A673 (cell line): ENCODE data around the gene HIPK3. TPM values are rescaled to one million over a fixed set of nuclear protein-coding genes. Genes with fewer than 3 reads are reported as not detected.

Source experiments
- BruUV-seq: library from RNA; stranded (reverse); fragments of 400-500 nt; replicated peaks from 2 replicates; lab custom pipeline; 2021; lab: Mats Ljungman, UMichigan
- CTCF ChIA-PET: fragments of 300-600 bp; sonication (Branson Sonifier 250); formaldehyde crosslinking; loops from one replicate; lab custom pipeline; 2022; ENCODE audit warnings: antibody characterized with exemption; lab: Charles Lee
- POLR2A ChIA-PET: fragments of 300-600 bp; sonication (Branson Sonifier 250); formaldehyde crosslinking; loops from one replicate; lab custom pipeline; 2022; ENCODE audit warnings: antibody characterized with exemption; ENCODE audit not compliant: low non-redundant PET; lab: Charles Lee
- DNase-seq: peaks from one replicate; pipeline ENCODE4 v3.0.0-alpha.2; 2015; ENCODE audit warnings: low spot score
- H3K27ac ChIP-seq: fragments of 200-600 bp; sonication (generic); 2 replicates; pipeline ENCODE4 v1.5.1; 2016; ENCODE audit warnings: mixed run types, low read depth, mild to moderate bottlenecking, mixed read lengths, antibody characterized with exemption, low read length; ENCODE audit not compliant: poor library complexity, severe bottlenecking
- H3K27me3 ChIP-seq: fragments of 200-600 bp; sonication (generic); replicated peaks from 2 replicates; pipeline ENCODE4 v1.6.1; 2017; ENCODE audit warnings: mixed run types, low read depth, mild to moderate bottlenecking, mixed read lengths, antibody characterized with exemption, low read length; ENCODE audit not compliant: insufficient read depth, poor library complexity
- H3K36me3 ChIP-seq: fragments of 200-600 bp; sonication (generic); 2 replicates; pipeline ENCODE4 v1.6.1; 2016; ENCODE audit warnings: mixed run types, mild to moderate bottlenecking, mixed read lengths, antibody characterized with exemption, low read length; ENCODE audit not compliant: insufficient read depth, poor library complexity, severe bottlenecking
- H3K4me1 ChIP-seq: fragments of 200-600 bp; sonication (generic); 2 replicates; pipeline ENCODE4 v1.6.1; 2017; ENCODE audit warnings: mixed run types, mild to moderate bottlenecking, mixed read lengths, antibody characterized with exemption, low read length; ENCODE audit not compliant: insufficient read depth, poor library complexity, severe bottlenecking
- H3K4me3 ChIP-seq: fragments of 200-600 bp; sonication (generic); 2 replicates; pipeline ENCODE4 v1.5.1; 2016; ENCODE audit warnings: low read depth, mixed run types, mild to moderate bottlenecking, mixed read lengths, low read length; ENCODE audit not compliant: poor library complexity, severe bottlenecking
- H3K9me3 ChIP-seq: fragments of 200-600 bp; sonication (generic); 2 replicates; pipeline ENCODE4 v1.6.1; 2016; ENCODE audit warnings: mixed run types, low read depth, mild to moderate bottlenecking, mixed read lengths, antibody characterized with exemption, low read length; ENCODE audit not compliant: poor library complexity, severe bottlenecking
- EZH2 ChIP-seq: fragments of 200-600 bp; sonication (generic); IDR thresholded peaks from 2 replicates; pipeline ENCODE4 v1.6.1; 2017; ENCODE audit warnings: borderline replicate concordance, low read depth, mild to moderate bottlenecking, mixed read lengths, antibody characterized with exemption, low read length; ENCODE audit not compliant: poor library complexity, severe bottlenecking
- intact Hi-C: fragments of 100-400 bp; cut with micrococcal nuclease; formaldehyde crosslinking; loops from one replicate; pipeline ENCODE4 v1.10.0; 2022; ENCODE audit not compliant: unreplicated experiment
- total RNA-seq: library from RNA; stranded (reverse); gene quantifications from 2 replicates; pipeline ENCODE4 v1.2.3, GENCODE V29; 2021
- TF ChIP-seq, protein P1 (sequence below): fragments of 300-800, 200-600 bp; sonication (generic); conservative IDR thresholded peaks from 2 replicates; pipeline ENCODE4 v1.5.1; 2017; ENCODE audit warnings: low read depth, mild to moderate bottlenecking, antibody characterized with exemption, low read length, moderate library complexity, mixed read lengths

HIPK3 gene
- total RNA-seq, 1 experiment from 2014 or later = 86.7 TPM

DNA sequence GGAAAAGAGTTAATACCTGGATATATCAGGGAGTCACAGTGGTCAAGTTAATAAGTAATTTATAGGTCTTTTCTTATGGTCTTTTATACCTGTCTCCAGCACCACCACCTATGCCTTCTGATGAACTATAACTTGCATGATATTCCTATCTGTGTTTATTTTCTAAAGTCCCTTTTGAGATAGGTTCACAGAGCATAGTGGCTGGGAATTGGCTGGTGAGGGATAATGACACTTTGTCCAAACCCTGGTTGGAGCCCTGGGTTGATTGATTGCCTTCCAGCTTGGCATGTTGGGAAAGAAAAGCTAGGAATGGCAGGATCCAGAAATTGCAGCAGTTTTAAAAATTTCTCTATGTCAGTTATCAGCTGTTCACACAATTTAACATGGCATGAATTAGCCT is 23.2 kb downstream of the HIPK3 start:
- Histone ChIP-seq H3K27ac (no peak overlapping the region), H3K9me3 (no peaks in the 10 kb centered on the region), H3K4me1 (no peaks in the 10 kb centered on the region), H3K4me3 (no peak overlapping the region), H3K36me3 (no peaks in the 10 kb centered on the region), H3K27me3 (no peaks in the 10 kb centered on the region)
- intact Hi-C loops = no loop called here
- TF ChIP-seq EZH2 = no peak
- TF ChIP-seq, protein P1, sequence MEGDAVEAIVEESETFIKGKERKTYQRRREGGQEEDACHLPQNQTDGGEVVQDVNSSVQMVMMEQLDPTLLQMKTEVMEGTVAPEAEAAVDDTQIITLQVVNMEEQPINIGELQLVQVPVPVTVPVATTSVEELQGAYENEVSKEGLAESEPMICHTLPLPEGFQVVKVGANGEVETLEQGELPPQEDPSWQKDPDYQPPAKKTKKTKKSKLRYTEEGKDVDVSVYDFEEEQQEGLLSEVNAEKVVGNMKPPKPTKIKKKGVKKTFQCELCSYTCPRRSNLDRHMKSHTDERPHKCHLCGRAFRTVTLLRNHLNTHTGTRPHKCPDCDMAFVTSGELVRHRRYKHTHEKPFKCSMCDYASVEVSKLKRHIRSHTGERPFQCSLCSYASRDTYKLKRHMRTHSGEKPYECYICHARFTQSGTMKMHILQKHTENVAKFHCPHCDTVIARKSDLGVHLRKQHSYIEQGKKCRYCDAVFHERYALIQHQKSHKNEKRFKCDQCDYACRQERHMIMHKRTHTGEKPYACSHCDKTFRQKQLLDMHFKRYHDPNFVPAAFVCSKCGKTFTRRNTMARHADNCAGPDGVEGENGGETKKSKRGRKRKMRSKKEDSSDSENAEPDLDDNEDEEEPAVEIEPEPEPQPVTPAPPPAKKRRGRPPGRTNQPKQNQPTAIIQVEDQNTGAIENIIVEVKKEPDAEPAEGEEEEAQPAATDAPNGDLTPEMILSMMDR = no peak
- ChIA-PET CTCF (no interaction called here), POLR2A (no interaction called here)
- DNase-seq = no peak
- no TSS peak for BruUV-seq

- no peak for DNase-seq
- Histone ChIP-seq H3K4me3 (no peak overlapping the region), H3K9me3 (no peaks in the 10 kb centered on the region), H3K27me3 (no peaks in the 10 kb centered on the region), H3K4me1 (no peaks in the 10 kb centered on the region), H3K36me3 (peaks cover 6% of the 10 kb centered on the region), H3K27ac (no peak overlapping the region)
- CTCF ChIA-PET = no interaction called here
- BruUV-seq = no TSS peak
- intact Hi-C loops = no loop called here
- POLR2A ChIA-PET = no interaction called here
- TF ChIP-seq, protein P1 = no peak
- TF ChIP-seq EZH2 = no peak
Observed at GRCh38 chr11:33281758-33282157, 24.6 kb downstream of the HIPK3 start.

- no peak overlapping the region for H3K27ac ChIP-seq
- H3K4me3 ChIP-seq = no peak overlapping the region
- ChIA-PET CTCF (no interaction called here), POLR2A (no interaction called here)
- no peaks in the 10 kb centered on the region for H3K4me1 ChIP-seq
- DNase-seq = no peak
- H3K36me3 ChIP-seq = peaks cover 15% of the 10 kb centered on the region
- no TSS peak for BruUV-seq
- no peaks in the 10 kb centered on the region for H3K27me3 ChIP-seq
- no peaks in the 10 kb centered on the region for H3K9me3 ChIP-seq
- TF ChIP-seq, protein P1 = no peak
- TF ChIP-seq EZH2 = no peak
- intact Hi-C loops = no loop called here
Observed at GRCh38 chr11:33284818-33285217, 27.6 kb downstream of the HIPK3 start.
